ENCODE results near the gene SLC27A2.

DNA sequence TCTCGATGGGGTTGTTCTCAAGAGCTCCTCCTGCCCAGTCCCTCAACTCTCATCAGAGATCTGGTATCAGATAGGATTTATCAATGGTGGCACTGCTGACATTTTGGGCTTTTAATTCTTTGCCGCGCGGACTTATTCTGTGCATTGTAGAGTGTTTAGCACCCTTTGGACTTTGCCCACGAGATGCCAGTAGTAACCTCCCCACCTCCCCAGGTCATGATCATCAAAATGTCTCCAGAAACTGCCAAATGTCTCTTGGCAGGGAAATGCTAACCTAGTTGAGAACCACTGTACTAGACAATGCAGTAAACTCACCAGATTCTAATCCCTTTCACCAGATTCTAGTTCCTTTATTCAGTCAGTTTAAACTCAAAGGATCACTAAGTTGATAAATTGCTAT lies 24.0 kb downstream of the SLC27A2 start:
- no peak for TF ChIP-seq EZH2 (IDR thresholded peaks at IDR 0.05)
- no peak for TF ChIP-seq POLR2AphosphoS5 (IDR thresholded peaks at IDR 0.05; ENCODE audit: borderline replicate concordance, low read depth, low read length)
- no peak for TF ChIP-seq FOXP2 (optimal IDR thresholded peaks at IDR 0.05; ENCODE audit: control extremely low read depth, extremely low read length, insufficient read depth)
